A549 (cell line): ENCODE results near the gene TMEM163. TPM values are rescaled to one million over a fixed set of nuclear protein-coding genes. Genes with fewer than 3 reads are reported as not detected.

ENCODE experiments used
- ATAC-seq, 2 experiments: fragments of 200-7000 bp in 1 of 2; fragments of >200 bp in 1 of 2; cut with Nextera tagmentation in 1 of 2; cut with Tn5 transposase in 1 of 2; 3 replicates each; pipeline versions ENCODE4 v1.8.0 to v1.9.1; 2018 to 2020; ENCODE audit warnings: mild to moderate bottlenecking in 1 of 2, moderate library complexity in 1 of 2
- CTCF ChIA-PET: fragments of 300-600 bp; sonication (Branson Sonifier 250); formaldehyde crosslinking; extraction: SDS; loops from one replicate; lab custom pipeline; 2021; ENCODE audit warnings: antibody characterized with exemption, inconsistent platforms; lab: Yijun Ruan, JAX
- POLR2A ChIA-PET: fragments of 350-600 bp; formaldehyde crosslinking; extraction: SDS; loops from one replicate; lab custom pipeline; 2021; ENCODE audit warnings: antibody characterized with exemption, inconsistent platforms; lab: Yijun Ruan, JAX
- DNase-seq, 2 experiments: peaks; one replicate each; pipeline versions ENCODE4 v3.0.0 to v3.0.0-alpha.2; 2011 to 2016; ENCODE audit warnings: low read depth in 1 of 2, low spot score in 1 of 2
- FAIRE-seq: peaks from 2 replicates; lab custom pipeline; 2011; peaks lifted over from hg19 to GRCh38; lab: Jason Lieb, UNC
- H3K27ac ChIP-seq, 2 experiments: fragments of >200 bp; sonication (Bioruptor Twin); formaldehyde crosslinking; 3 replicates each; pipeline ENCODE4 v1.5.1; 2016 to 2017
- H3K4me1 ChIP-seq: fragments of >200 bp; sonication (Bioruptor Twin); formaldehyde crosslinking; 3 replicates; pipeline ENCODE4 v1.6.1; 2016
- H3K4me2 ChIP-seq: fragments of >200 bp; sonication (Bioruptor Twin); formaldehyde crosslinking; 3 replicates; pipeline ENCODE4 v1.6.1; 2016
- H3K4me3 ChIP-seq: fragments of >200 bp; sonication (Bioruptor Twin); formaldehyde crosslinking; 3 replicates; pipeline ENCODE4 v1.5.1; 2016
- H3K9me3 ChIP-seq: fragments of >200 bp; sonication (Bioruptor Twin); formaldehyde crosslinking; 3 replicates; pipeline ENCODE4 v1.6.1; 2016
- CBX8 ChIP-seq: fragments of 200-600 bp; sonication (generic); IDR thresholded peaks from 2 replicates; pipeline ENCODE4 v1.6.1; 2016
- CHD2 ChIP-seq: fragments of 150-350 bp; IDR thresholded peaks from 2 replicates; pipeline ENCODE4 v1.6.1; 2014; ENCODE audit warnings: low read length; ENCODE audit not compliant: partially characterized antibody
- CTCF ChIP-seq: fragments of >200 bp; sonication (Bioruptor Twin); formaldehyde crosslinking; IDR thresholded peaks from 3 replicates; pipeline ENCODE4 v1.5.1; 2016
- EHF ChIP-seq: fragments of 250-450 bp; sonication (Bioruptor Pico); IDR thresholded peaks from 2 replicates; pipeline ENCODE4 v1.5.0; 2020; ENCODE audit warnings: mild to moderate bottlenecking
- EHMT2 ChIP-seq: fragments of 200-600 bp; sonication (generic); IDR thresholded peaks from 2 replicates; pipeline ENCODE4 v1.6.1; 2016; ENCODE audit warnings: antibody characterized with exemption, low read depth, mild to moderate bottlenecking, moderate library complexity
- ESRRA ChIP-seq: fragments of 150-350 bp; IDR thresholded peaks from 2 replicates; pipeline ENCODE4 v1.6.1; 2014; ENCODE audit warnings: mild to moderate bottlenecking, low read length, borderline replicate concordance
- FOSB ChIP-seq: fragments of 250-450 bp; sonication (Bioruptor Pico); IDR thresholded peaks from 2 replicates; pipeline ENCODE4 v1.5.0; 2020; ENCODE audit warnings: mild to moderate bottlenecking, moderate library complexity
- FOSL2 ChIP-seq, 2 experiments: fragments of 450-650 bp in 1 of 2; fragments of >200 bp in 1 of 2; sonication (Bioruptor Twin) in 1 of 2; formaldehyde crosslinking; IDR thresholded peaks; 2 replicates each; pipeline versions ENCODE4 v1.5.0 to v1.6.1; 2016 to 2020; ENCODE audit warnings: mild to moderate bottlenecking in 1 of 2, moderate library complexity in 1 of 2
- GATA3 ChIP-seq: IDR thresholded peaks from 2 replicates; pipeline ENCODE4 v1.6.1; 2012; ENCODE audit warnings: borderline replicate concordance
- HDAC2 ChIP-seq: fragments of 200-600 bp; sonication (generic); IDR thresholded peaks from 2 replicates; pipeline ENCODE4 v1.6.1; 2016
- HMGXB4 ChIP-seq: fragments of 250-450 bp; sonication (Bioruptor Pico); IDR thresholded peaks from 2 replicates; pipeline ENCODE4 v1.5.0; 2021; ENCODE audit warnings: mild to moderate bottlenecking, moderate library complexity, borderline replicate concordance
- HOXB13 ChIP-seq: fragments of 250-450 bp; sonication (Bioruptor Pico); IDR thresholded peaks from 2 replicates; pipeline ENCODE4 v1.5.0; 2020; ENCODE audit warnings: low read depth, mild to moderate bottlenecking, moderate library complexity
- HOXB5 ChIP-seq: fragments of 250-450 bp; sonication (Bioruptor Pico); IDR thresholded peaks from 2 replicates; pipeline ENCODE4 v1.5.0; 2020; ENCODE audit warnings: mild to moderate bottlenecking, moderate library complexity
- JUN ChIP-seq, 2 experiments: fragments of >200 bp; sonication (Bioruptor Twin); formaldehyde crosslinking; IDR thresholded peaks; 2 replicates in 1 of 2; 3 replicates in 1 of 2; pipeline ENCODE4 v1.6.1; 2016 to 2017
- KDM5A ChIP-seq: fragments of 200-600 bp; sonication (generic); IDR thresholded peaks from 2 replicates; pipeline ENCODE4 v1.6.1; 2016; ENCODE audit warnings: antibody characterized with exemption, mild to moderate bottlenecking
- MAZ ChIP-seq: fragments of 150-350 bp; IDR thresholded peaks from 2 replicates; pipeline ENCODE4 v1.6.1; 2014; ENCODE audit warnings: antibody characterized with exemption, low read depth, low read length, borderline replicate concordance
- NR3C1 ChIP-seq: fragments of >200 bp; sonication (Bioruptor Twin); formaldehyde crosslinking; IDR thresholded peaks from 3 replicates; pipeline ENCODE4 v1.6.1; 2017
- PHF8 ChIP-seq: fragments of 200-600 bp; sonication (generic); IDR thresholded peaks from 2 replicates; pipeline ENCODE4 v1.6.1; 2016; ENCODE audit warnings: low read depth, mild to moderate bottlenecking, antibody characterized with exemption, moderate library complexity, borderline replicate concordance
- RAD21 ChIP-seq, 2 experiments: fragments of >200 bp in 1 of 2; sonication (Bioruptor Twin) in 1 of 2; formaldehyde crosslinking in 1 of 2; IDR thresholded peaks in 1 of 2; conservative IDR thresholded peaks in 1 of 2; 2 replicates in 1 of 2; 3 replicates in 1 of 2; pipeline ENCODE4 v1.6.1; 2012 to 2018; ENCODE audit warnings: inconsistent platforms in 1 of 2
- RARB ChIP-seq: fragments of 250-450 bp; sonication (Bioruptor Pico); IDR thresholded peaks from 2 replicates; pipeline ENCODE4 v1.8.0; 2021; ENCODE audit warnings: mild to moderate bottlenecking, moderate library complexity
- RCOR1 ChIP-seq: fragments of 150-350 bp; IDR thresholded peaks from 2 replicates; pipeline ENCODE4 v1.6.1; 2014; ENCODE audit warnings: antibody characterized with exemption, low read length, low read depth
- SREBF2 ChIP-seq: fragments of 450-650 bp; IDR thresholded peaks from 2 replicates; pipeline ENCODE4 v1.6.1; 2014; ENCODE audit warnings: mild to moderate bottlenecking, moderate library complexity
- ZC3H11A ChIP-seq: fragments of 450-650 bp; IDR thresholded peaks from 2 replicates; pipeline ENCODE4 v1.6.1; 2014; ENCODE audit warnings: antibody characterized with exemption, mild to moderate bottlenecking
- ZFP36 ChIP-seq: fragments of 450-650 bp; IDR thresholded peaks from 2 replicates; pipeline ENCODE4 v1.6.1; 2014; ENCODE audit warnings: borderline replicate concordance; ENCODE audit not compliant: partially characterized antibody
- ZNF302 ChIP-seq: fragments of 250-450 bp; sonication (Bioruptor Pico); IDR thresholded peaks from 2 replicates; pipeline ENCODE4 v1.9.0; 2021; ENCODE audit warnings: inconsistent platforms, mild to moderate bottlenecking, moderate library complexity
- WGBS: methylation state at CpG from one replicate; pipeline ENCODE4 v1.1.6; 2017; ENCODE audit errors: missing lambda C conversion rate; 5-methylcytosine and 5-hydroxymethylcytosine counted together
- polyA plus RNA-seq, 4 experiments: library from polyadenylated mRNA; depleted of rRNA in 3 of 4; stranded (reverse); fragments of >200 nt; fragmentation: RNase III in 1 of 4; extraction: RNeasy Plus Mini Kit Qiagen cat#74134 plus additional on column Dnase treatment in 1 of 4; gene quantifications; 2 replicates in 3 of 4; 3 replicates in 1 of 4; pipeline ENCODE4 v1.2.3, GENCODE V29; 2011 to 2017
- TF ChIP-seq, protein P1 (sequence below): fragments of 450-650 bp; IDR thresholded peaks from 2 replicates; pipeline ENCODE4 v1.6.1; 2014; ENCODE audit warnings: antibody characterized with exemption

TMEM163 gene
- polyA plus RNA-seq, 2 of the 4 experiments (the other 2 are of a cell fraction), result not detected

GRCh38 chr2:134451347-134451630, 267.5 kb downstream of the TMEM163 start:
- Histone ChIP-seq H3K4me3 (no peak overlapping the region), H3K9me3 (no peaks in the 10 kb centered on the region), H3K27ac (no peak overlapping the region), H3K4me2 (no peak overlapping the region), H3K4me1 (no peaks in the 10 kb centered on the region; the same call in 2 of the 3 replicates)
- CTCF ChIA-PET, result interaction anchor here (0.5 to 6.8 kb wide), 43 partner anchors 9 to 1258 kb away, joined by 3 to 45 read pairs (median 4); no protein-coding TSS in a partner anchor
- 66% methylated on average over 2 of the region's 2 CpGs for WGBS
- no peak for ATAC-seq
- POLR2A ChIA-PET, result no interaction called here
- DNase-seq, result no peak
- TF ChIP-seq ZFP36 (no peak), ESRRA (no peak), JUN (IDR thresholded peaks at IDR 0.05) (no peak), ZC3H11A (no peak), HMGXB4 (CRISPR knock-in tag) (no peak), CHD2 (no peak), RAD21 (conservative IDR thresholded peaks at IDR 0.05 in 1 of 2, IDR thresholded peaks at IDR 0.05 in 1 of 2) (no peak), FOSB (CRISPR knock-in tag) (no peak)
- no peak for FAIRE-seq

- FAIRE-seq (no peak), ATAC-seq (no peak), DNase-seq (no peak)
- TF ChIP-seq KDM5A (no peak), FOSL2 (IDR thresholded peaks at IDR 0.05) (no peak), FOSL2 (CRISPR knock-in tag; IDR thresholded peaks at IDR 0.05) (no peak), NR3C1 (no peak), ZNF302 (CRISPR knock-in tag) (no peak), SREBF2 (no peak), RARB (no peak), EHMT2 (no peak), GATA3 (no peak), MAZ (no peak)
- Histone ChIP-seq H3K4me2 (no peak overlapping the region), H3K4me1 (no peaks in the 10 kb centered on the region; the same call in 2 of the 3 replicates), H3K27ac (0 out of 6 replicates have a peak overlapping the region, but pooled peaks of 1 of the 2 experiments have one; percentile 25), H3K4me3 (no peak overlapping the region), H3K9me3 (no peaks in the 10 kb centered on the region)
- ChIA-PET POLR2A (no interaction called here), CTCF (interaction anchor here (0.5 to 6.8 kb wide), 29 partner anchors 8 to 565 kb away, joined by 3 to 45 read pairs (median 3); no protein-coding TSS in a partner anchor)
- WGBS, result 96% methylated on average over 12 of the region's 15 CpGs
Measured at GRCh38 chr2:134449751-134450513, 268.9 kb downstream of the TMEM163 start.

DNA sequence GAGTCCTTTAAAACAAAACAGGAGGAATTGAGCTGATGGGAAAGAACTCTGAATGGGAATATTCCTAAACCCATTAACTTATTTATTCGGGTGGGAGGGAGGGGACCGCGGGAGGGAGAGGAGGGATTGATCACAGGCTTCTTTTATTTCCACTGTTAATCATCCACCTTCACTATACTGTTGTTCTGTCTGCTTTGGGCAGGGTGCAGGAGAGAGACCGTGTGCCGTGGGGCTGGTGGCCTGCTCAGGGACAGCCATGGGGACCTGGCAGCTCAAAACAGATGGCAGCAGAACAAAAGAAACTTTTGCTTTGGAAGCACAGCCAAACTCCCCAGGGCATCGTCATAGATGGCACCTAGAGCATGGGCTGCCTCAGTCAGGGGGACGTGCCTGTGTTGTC, 269.6 kb downstream of the TMEM163 start:
- FAIRE-seq, result no peak
- POLR2A ChIA-PET, result no interaction called here
- no peak for DNase-seq
- WGBS, result 78% methylated on average over 7 of the region's 7 CpGs
- H3K4me2 ChIP-seq, result no peak overlapping the region
- H3K4me3 ChIP-seq, result no peak overlapping the region
- no peak for ATAC-seq
- H3K4me1 ChIP-seq, result no peaks in the 10 kb centered on the region; the same call in 2 of the 3 replicates
- CTCF ChIA-PET, result interaction anchor here (0.6 to 6.8 kb wide), 8 partner anchors 7 to 331 kb away, joined by 3 to 45 read pairs (median 10); no protein-coding TSS in a partner anchor
- H3K27ac ChIP-seq, result no peak overlapping the region
- TF ChIP-seq HOXB13 (CRISPR knock-in tag) (no peak), JUN (IDR thresholded peaks at IDR 0.05) (no peak), EHF (CRISPR knock-in tag) (no peak), RCOR1 (no peak), CHD2 (no peak), HOXB5 (CRISPR knock-in tag) (no peak), CTCF (no peak), KDM5A (no peak), HDAC2 (no peak), GATA3 (no peak), PHF8 (no peak), CBX8 (no peak)
- TF ChIP-seq, protein P1, sequence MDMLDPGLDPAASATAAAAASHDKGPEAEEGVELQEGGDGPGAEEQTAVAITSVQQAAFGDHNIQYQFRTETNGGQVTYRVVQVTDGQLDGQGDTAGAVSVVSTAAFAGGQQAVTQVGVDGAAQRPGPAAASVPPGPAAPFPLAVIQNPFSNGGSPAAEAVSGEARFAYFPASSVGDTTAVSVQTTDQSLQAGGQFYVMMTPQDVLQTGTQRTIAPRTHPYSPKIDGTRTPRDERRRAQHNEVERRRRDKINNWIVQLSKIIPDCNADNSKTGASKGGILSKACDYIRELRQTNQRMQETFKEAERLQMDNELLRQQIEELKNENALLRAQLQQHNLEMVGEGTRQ, result no peak
- no peaks in the 10 kb centered on the region for H3K9me3 ChIP-seq
